HEK293T (cell line): ENCODE data around the gene CTNNA2.

Experiments
- BHLHE40 ChIP-seq: fragments of 450-650 bp; IDR thresholded peaks from 2 replicates; pipeline ENCODE4 v1.6.1; 2016; ENCODE audit warnings: mild to moderate bottlenecking, moderate library complexity, borderline replicate concordance
- FOXA1 ChIP-seq: fragments of 450-650 bp; IDR thresholded peaks from 2 replicates; pipeline ENCODE4 v1.6.1; 2016; ENCODE audit warnings: mild to moderate bottlenecking
- FOXK2 ChIP-seq: fragments of 450-650 bp; IDR thresholded peaks from 2 replicates; pipeline ENCODE4 v1.6.1; 2016; ENCODE audit warnings: mild to moderate bottlenecking
- FOXM1 ChIP-seq: fragments of 450-650 bp; IDR thresholded peaks from 2 replicates; pipeline ENCODE4 v1.6.1; 2017; ENCODE audit warnings: mild to moderate bottlenecking, borderline replicate concordance
- HDGF ChIP-seq: fragments of 450-650 bp; IDR thresholded peaks from 2 replicates; pipeline ENCODE4 v1.6.1; 2017; ENCODE audit warnings: antibody characterized with exemption, borderline replicate concordance
- L3MBTL2 ChIP-seq: fragments of 450-650 bp; conservative IDR thresholded peaks from 2 replicates; pipeline ENCODE4 v1.6.1; 2016; ENCODE audit warnings: mild to moderate bottlenecking
- SP1 ChIP-seq: fragments of 450-650 bp; IDR thresholded peaks from 2 replicates; pipeline ENCODE4 v1.6.1; 2017
- TARDBP ChIP-seq: fragments of 450-650 bp; IDR thresholded peaks from 2 replicates; pipeline ENCODE4 v1.6.1; 2016
- ZNF384 ChIP-seq: fragments of 450-650 bp; IDR thresholded peaks from 2 replicates; pipeline ENCODE4 v1.6.1; 2016

DNA sequence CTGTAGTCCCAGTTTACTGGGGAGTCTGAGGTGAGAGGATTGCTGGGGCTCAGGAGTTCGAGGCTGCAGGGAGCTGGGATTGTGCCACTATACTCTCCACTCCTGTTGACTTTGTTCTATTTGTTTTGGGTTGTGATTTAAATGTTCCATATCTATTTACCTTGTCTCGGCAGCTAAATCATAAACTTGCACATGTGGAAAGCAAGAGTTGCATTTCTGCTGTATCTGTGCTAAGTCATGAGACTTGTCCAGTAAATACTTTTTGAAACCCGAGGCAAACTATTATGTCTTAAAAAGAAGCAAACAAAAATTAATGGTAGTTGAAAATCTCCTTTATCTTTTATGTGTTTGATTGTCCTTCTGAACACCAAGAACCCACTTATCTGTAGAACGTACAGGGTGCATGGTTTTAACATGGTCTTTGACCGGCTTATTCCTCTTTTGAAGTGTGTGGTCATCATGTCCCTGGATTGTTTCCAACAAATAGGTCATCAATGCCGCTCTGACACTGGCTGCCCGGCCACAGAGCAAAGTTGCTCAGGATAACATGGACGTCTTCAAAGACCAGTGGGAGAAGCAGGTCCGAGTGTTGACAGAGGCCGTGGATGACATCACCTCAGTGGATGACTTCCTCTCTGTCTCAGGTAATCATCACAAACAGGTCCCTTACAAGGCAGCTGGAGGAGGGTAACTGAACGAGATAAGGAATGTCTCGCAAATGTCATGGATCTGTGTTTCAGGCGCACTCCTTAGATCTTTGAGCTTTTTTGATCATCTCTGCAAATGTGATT lies 1032.8 kb downstream of the CTNNA2 start:
- TF ChIP-seq SP1 (no peak), ZNF384 (no peak), HDGF (no peak), FOXA1 (no peak), FOXK2 (no peak), BHLHE40 (no peak), TARDBP (no peak), L3MBTL2 (no peak), FOXM1 (no peak)
